Body of pancreas (tissue), 4 donors: Measurements from ENCODE around the gene IL17RB.

ENCODE experiments used
- POLR2A ChIP-seq, 3 donors: fragments of 450-650 bp; IDR thresholded peaks; one replicate each; pipeline ENCODE4 v1.6.1; 2016; ENCODE audit warnings: antibody characterized with exemption in 3 of 3, mild to moderate bottlenecking in 2 of 3
- TF ChIP-seq, protein P1 (sequence below), 7 experiments: fragments of 450-650 bp in 4 of 7; fragments of 200-600 bp in 3 of 7; sonication (generic) in 3 of 7; IDR thresholded peaks; one replicate each; pipeline ENCODE4 v1.5.1; 2016 to 2019; ENCODE audit warnings: antibody characterized with exemption in 7 of 7

DNA sequence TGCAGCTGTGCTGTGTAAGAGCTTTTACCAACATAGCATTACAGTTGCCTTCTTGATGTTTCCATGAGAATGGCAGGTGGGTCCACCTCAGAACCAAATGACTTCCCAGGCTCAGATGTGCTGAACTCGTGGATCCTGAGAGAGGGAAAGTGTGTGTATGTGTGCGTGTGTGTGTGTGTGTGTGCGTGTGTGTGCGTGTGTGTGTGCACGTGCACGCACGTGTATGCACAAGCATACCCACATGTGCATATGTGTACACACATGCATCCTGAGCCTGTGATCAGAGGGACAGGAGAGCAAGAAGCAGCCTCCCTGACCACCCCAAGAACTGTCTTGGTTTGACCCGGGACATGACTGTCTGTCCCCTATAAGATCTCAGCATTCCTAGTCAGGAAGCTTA lies 48.2 kb upstream of the IL17RB start:
- TF ChIP-seq, protein P1, sequence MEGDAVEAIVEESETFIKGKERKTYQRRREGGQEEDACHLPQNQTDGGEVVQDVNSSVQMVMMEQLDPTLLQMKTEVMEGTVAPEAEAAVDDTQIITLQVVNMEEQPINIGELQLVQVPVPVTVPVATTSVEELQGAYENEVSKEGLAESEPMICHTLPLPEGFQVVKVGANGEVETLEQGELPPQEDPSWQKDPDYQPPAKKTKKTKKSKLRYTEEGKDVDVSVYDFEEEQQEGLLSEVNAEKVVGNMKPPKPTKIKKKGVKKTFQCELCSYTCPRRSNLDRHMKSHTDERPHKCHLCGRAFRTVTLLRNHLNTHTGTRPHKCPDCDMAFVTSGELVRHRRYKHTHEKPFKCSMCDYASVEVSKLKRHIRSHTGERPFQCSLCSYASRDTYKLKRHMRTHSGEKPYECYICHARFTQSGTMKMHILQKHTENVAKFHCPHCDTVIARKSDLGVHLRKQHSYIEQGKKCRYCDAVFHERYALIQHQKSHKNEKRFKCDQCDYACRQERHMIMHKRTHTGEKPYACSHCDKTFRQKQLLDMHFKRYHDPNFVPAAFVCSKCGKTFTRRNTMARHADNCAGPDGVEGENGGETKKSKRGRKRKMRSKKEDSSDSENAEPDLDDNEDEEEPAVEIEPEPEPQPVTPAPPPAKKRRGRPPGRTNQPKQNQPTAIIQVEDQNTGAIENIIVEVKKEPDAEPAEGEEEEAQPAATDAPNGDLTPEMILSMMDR (IDR thresholded peaks at IDR 0.05) = no peak
- no peak for TF ChIP-seq POLR2A (IDR thresholded peaks at IDR 0.05)
